ENCODE data around the gene BYSL. TPM values are rescaled to one million over a fixed set of nuclear protein-coding genes. Genes with fewer than 3 reads are reported as not detected.
A peak's percentile ranks its signal among the peaks of the same experiment; 100 is the strongest.

The BYSL gene
- total and polyA plus RNA-seq, 10 of the 15 experiments (the other 5 are each of a cell fraction or from before 2014, with no cell fraction given) = 12.6 to 51.1 (median 33.0) TPM

DNA sequence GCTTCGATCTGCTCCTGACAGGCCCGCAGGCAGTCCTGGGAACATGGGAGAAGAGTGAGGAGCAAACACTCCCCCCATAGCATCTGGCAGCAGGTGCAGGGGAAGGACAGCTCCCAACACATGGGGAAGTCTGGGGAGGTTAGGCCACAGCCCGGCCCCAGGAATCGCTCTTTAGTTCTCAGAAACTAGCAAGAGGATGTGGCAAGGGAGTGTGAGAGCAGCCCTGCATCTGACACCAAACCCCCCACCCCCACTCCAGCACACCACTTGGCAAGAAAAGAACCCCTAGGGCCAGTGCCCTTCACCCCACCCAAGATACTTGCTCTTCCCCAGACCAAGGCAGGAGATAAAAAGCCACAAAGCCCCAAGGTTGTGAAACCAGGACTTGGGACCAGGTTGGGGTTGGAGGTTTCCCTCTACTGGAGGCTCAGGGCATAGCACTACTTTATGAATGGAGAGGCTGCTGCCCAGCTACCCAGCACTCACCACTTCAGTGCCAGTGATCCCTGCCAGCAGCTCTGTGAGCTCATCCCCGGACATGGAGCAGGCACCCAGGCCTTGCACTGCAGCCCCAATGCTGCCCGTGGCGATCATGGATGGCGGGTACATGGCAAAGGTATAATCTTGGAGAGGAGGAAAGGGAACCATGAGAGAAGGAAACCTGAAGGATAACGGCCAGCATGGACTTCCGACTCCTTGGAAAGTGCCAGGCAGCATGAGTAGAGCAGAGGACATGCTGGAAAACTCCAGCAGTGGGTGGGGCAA lies 15.0 kb downstream of the BYSL start:
- 38% methylated on average over 10 of the region's 10 CpGs for WGBS (ENCODE audit: insufficient coverage, insufficient replicate concordance, low lambda C conversion rate, missing lambda C conversion rate)
- ATAC-seq = peak; percentile 83
- peak; percentile 53 for DNase-seq (ENCODE audit: low read depth, low spot score)
- Histone ChIP-seq H3K36me3 (ENCODE audit: control insufficient read depth in 2 of 2, insufficient read depth in 2 of 2, low read length in 1 of 2) (peaks cover 21 to 29% of the 10 kb centered on the region in 2 experiments), H3K4me3 (no peak overlapping the region), H3K4me1 (ENCODE audit: control insufficient read depth, insufficient read depth, low read length) (peaks cover 43% of the 10 kb centered on the region), H3K79me2 (ENCODE audit: control insufficient read depth, insufficient read depth, low read length) (peaks cover 32% of the 10 kb centered on the region), H3K9ac (ENCODE audit: control insufficient read depth, insufficient read depth, low read length) (peak overlapping the region; percentile 13; the same call in 1 of the 2 replicates), H3K4me2 (ENCODE audit: control insufficient read depth, insufficient read depth) (peak overlapping the region; percentile 28), H4K20me1 (ENCODE audit: control insufficient read depth, insufficient read depth) (peaks cover 2% of the 10 kb centered on the region; the same call in 1 of the 2 replicates), H3K27ac (ENCODE audit: control insufficient read depth, insufficient read depth) (peak overlapping the region; percentile 60), H3K27me3 (replicated peaks in 1 of 2; ENCODE audit: control insufficient read depth in 2 of 2, insufficient read depth in 2 of 2, low read length in 1 of 2) (no peaks in the 10 kb centered on the region), H2AFZ (ENCODE audit: control insufficient read depth, low read depth, low read length) (no peak overlapping the region), H3K9me3 (replicated peaks; ENCODE audit: control insufficient read depth, insufficient read depth, low read length) (no peaks in the 10 kb centered on the region)
- RAD21 ChIA-PET (ENCODE audit: unreplicated experiment) = interaction anchor here (0.6 to 3.4 kb wide), 9 partner anchors 9 to 229 kb away, joined by 3 to 24 read pairs (median 3); partner anchors contain the start of genes BYSL and MED20
- CTCF ChIA-PET = interaction anchor here (0.6 to 13.2 kb wide), 21 partner anchors 8 to 381 kb away, joined by 3 to 193 read pairs (median 4); partner anchors contain the start of genes BYSL, MED20 and TOMM6
- BruUV-seq (replicated peaks) = no TSS peak
- POLR2A ChIA-PET = interaction anchor here (0.6 kb wide), 2 partner anchors 10 to 609 kb away, joined by 3 to 4 read pairs; no protein-coding TSS in a partner anchor
- SMC1A ChIA-PET (ENCODE audit: uncharacterized antibody, unreplicated experiment) = interaction anchor here (0.7 to 12.4 kb wide), 10 partner anchors 13 to 152 kb away, joined by 3 to 138 read pairs (median 3); partner anchors contain the start of genes TAF8 and USP49
- in situ Hi-C loops (cut with MboI) = loop anchor here (10.0 kb wide), 1 partner anchor 109 kb away; no protein-coding TSS in a partner anchor
- intact Hi-C loops (cut with micrococcal nuclease; ENCODE audit: unreplicated experiment) = loop anchor here (1.0 to 2.0 kb wide), 4 partner anchors 40 to 149 kb away; partner anchors contain the start of gene TOMM6
- peak; percentile 64 for FAIRE-seq
- TF ChIP-seq STAT3 (IDR thresholded peaks at IDR 0.05; ENCODE audit: low read depth, low read length) (no peak), SMC3 (IDR thresholded peaks at IDR 0.05; ENCODE audit: borderline replicate concordance, low read length) (peak; percentile 71), POLR2A (IDR thresholded peaks at IDR 0.05; ENCODE audit: low read depth, low read length) (peak; percentile 35), IKZF2 (IDR thresholded peaks at IDR 0.05) (peak; percentile 40 to 54; a peak in 2 of 4 replicates), SREBF1 (IDR thresholded peaks at IDR 0.05; ENCODE audit: low read length) (no peak), RB1 (IDR thresholded peaks at IDR 0.05; ENCODE audit: borderline replicate concordance) (no peak), NR2F1 (conservative IDR thresholded peaks at IDR 0.05) (0 out of 2 replicates have a peak, but pooled peaks have one; percentile 11), NFYB (IDR thresholded peaks at IDR 0.05; ENCODE audit: insufficient read depth, low read depth, low read length) (no peak), EED (IDR thresholded peaks at IDR 0.05; ENCODE audit: low read depth) (peak; percentile 57; the same call in 1 of the 2 replicates), ZNF384 (IDR thresholded peaks at IDR 0.05; ENCODE audit: borderline replicate concordance, low read depth, low read length) (no peak), CEBPB (IDR thresholded peaks at IDR 0.05; ENCODE audit: borderline replicate concordance in 1 of 2, low read depth in 2 of 2, low read length in 2 of 2) (no peak), BHLHE40 (IDR thresholded peaks at IDR 0.05; ENCODE audit: borderline replicate concordance in 1 of 2, low read depth in 2 of 2, low read length in 1 of 2) (peak; percentile 42 to 60; a peak in 2 of 4 replicates), WRNIP1 (IDR thresholded peaks at IDR 0.05; ENCODE audit: borderline replicate concordance, low read depth, low read length) (no peak), BCL11A (IDR thresholded peaks at IDR 0.05; ENCODE audit: low read depth, low read length) (0 out of 2 replicates have a peak, but pooled peaks have one; percentile 5), MTA3 (IDR thresholded peaks at IDR 0.05; ENCODE audit: borderline replicate concordance, low read length) (no peak)
- TF ChIP-seq, protein P1, sequence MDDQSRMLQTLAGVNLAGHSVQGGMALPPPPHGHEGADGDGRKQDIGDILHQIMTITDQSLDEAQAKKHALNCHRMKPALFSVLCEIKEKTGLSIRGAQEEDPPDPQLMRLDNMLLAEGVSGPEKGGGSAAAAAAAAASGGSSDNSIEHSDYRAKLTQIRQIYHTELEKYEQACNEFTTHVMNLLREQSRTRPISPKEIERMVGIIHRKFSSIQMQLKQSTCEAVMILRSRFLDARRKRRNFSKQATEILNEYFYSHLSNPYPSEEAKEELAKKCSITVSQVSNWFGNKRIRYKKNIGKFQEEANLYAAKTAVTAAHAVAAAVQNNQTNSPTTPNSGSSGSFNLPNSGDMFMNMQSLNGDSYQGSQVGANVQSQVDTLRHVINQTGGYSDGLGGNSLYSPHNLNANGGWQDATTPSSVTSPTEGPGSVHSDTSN (IDR thresholded peaks at IDR 0.05; ENCODE audit: insufficient replicate concordance, low read depth, low read length) = no peak
- TF ChIP-seq, protein P2, sequence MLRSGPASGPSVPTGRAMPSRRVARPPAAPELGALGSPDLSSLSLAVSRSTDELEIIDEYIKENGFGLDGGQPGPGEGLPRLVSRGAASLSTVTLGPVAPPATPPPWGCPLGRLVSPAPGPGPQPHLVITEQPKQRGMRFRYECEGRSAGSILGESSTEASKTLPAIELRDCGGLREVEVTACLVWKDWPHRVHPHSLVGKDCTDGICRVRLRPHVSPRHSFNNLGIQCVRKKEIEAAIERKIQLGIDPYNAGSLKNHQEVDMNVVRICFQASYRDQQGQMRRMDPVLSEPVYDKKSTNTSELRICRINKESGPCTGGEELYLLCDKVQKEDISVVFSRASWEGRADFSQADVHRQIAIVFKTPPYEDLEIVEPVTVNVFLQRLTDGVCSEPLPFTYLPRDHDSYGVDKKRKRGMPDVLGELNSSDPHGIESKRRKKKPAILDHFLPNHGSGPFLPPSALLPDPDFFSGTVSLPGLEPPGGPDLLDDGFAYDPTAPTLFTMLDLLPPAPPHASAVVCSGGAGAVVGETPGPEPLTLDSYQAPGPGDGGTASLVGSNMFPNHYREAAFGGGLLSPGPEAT (IDR thresholded peaks at IDR 0.05; ENCODE audit: low read depth) = 0 out of 2 replicates have a peak, but pooled peaks have one; percentile 31
- TF ChIP-seq, protein P3, sequence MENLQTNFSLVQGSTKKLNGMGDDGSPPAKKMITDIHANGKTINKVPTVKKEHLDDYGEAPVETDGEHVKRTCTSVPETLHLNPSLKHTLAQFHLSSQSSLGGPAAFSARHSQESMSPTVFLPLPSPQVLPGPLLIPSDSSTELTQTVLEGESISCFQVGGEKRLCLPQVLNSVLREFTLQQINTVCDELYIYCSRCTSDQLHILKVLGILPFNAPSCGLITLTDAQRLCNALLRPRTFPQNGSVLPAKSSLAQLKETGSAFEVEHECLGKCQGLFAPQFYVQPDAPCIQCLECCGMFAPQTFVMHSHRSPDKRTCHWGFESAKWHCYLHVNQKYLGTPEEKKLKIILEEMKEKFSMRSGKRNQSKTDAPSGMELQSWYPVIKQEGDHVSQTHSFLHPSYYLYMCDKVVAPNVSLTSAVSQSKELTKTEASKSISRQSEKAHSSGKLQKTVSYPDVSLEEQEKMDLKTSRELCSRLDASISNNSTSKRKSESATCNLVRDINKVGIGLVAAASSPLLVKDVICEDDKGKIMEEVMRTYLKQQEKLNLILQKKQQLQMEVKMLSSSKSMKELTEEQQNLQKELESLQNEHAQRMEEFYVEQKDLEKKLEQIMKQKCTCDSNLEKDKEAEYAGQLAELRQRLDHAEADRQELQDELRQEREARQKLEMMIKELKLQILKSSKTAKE (IDR thresholded peaks at IDR 0.05; ENCODE audit: low read depth, poor library complexity, severe bottlenecking) = no peak

Data from GM12878 (cell line).